ENCODE data around the gene GCGR.

GCGR gene

DNA sequence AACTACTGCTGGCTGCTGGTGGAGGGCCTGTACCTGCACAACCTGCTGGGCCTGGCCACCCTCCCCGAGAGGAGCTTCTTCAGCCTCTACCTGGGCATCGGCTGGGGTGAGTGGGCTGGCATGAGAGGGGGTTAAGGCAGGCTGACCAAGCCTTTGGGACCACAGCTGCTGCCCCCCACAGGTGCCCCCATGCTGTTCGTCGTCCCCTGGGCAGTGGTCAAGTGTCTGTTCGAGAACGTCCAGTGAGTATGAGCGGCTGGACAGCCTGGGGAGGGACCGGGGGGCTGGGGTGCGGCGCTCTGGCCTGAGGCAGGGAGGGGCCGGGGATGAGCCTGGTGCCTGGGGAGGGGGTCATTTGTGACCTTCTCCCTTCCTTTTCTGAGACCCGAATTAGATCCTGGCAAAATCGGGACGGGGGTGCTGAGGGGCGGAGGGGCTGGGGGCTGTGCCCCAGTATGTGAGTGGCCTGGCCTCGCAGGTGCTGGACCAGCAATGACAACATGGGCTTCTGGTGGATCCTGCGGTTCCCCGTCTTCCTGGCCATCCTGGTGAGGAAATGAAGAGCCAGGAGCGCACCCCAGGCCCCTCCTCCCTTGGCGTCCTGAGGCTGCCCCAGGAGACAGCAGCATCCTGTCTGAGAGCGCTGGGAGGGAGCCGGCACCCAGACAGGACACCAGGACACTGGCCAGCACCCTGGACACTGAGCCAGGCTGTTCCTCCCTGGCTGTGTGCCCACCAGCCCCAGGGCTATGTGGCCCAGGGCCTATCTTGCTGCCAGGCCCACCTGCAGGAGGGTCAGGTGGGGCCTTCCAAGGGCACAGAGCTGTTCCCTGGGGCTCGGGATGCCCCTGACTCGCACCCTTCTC, 8.0 kb downstream of the GCGR start:
- DNase-seq (ENCODE audit: low spot score): no peak

DNA sequence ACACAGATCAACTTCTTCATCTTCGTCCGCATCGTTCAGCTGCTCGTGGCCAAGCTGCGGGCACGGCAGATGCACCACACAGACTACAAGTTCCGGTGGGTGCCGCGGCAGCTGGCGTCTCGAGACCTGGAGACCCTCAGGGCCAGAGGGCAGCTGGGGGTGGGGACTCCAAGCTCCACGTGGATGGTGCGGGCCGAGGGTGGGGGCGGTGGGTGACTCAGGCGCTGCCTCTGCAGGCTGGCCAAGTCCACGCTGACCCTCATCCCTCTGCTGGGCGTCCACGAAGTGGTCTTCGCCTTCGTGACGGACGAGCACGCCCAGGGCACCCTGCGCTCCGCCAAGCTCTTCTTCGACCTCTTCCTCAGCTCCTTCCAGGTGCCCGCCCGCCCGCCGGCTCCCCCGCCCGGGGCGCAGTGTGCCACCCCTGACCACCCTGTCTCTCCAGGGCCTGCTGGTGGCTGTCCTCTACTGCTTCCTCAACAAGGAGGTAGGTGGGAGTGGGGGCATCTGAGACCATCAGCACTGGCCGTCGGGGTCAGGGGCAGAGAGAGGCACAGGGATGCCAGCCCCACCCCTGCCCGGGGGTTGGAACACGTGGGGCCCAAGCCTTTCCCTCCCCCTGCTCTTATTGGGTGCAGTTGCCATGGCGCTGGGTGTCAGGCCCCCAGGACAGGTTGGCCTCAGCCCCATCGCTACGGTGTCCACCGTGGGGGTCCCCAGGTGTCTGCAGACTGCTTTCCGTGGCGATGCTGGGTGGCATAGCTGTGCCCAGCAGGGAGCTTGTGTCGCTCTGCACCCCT, 8.8 kb downstream of the GCGR start:
- no peak for DNase-seq (ENCODE audit: low spot score)

DNA sequence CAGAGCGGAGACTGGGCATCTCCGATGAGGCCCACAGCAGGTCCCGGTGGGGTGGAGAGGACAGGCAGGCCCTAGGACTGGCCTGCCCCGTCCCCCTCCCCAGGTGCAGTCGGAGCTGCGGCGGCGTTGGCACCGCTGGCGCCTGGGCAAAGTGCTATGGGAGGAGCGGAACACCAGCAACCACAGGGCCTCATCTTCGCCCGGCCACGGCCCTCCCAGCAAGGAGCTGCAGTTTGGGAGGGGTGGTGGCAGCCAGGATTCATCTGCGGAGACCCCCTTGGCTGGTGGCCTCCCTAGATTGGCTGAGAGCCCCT, 9.4 kb downstream of the GCGR start:
- DNase-seq (ENCODE audit: low spot score): no peak

DNA sequence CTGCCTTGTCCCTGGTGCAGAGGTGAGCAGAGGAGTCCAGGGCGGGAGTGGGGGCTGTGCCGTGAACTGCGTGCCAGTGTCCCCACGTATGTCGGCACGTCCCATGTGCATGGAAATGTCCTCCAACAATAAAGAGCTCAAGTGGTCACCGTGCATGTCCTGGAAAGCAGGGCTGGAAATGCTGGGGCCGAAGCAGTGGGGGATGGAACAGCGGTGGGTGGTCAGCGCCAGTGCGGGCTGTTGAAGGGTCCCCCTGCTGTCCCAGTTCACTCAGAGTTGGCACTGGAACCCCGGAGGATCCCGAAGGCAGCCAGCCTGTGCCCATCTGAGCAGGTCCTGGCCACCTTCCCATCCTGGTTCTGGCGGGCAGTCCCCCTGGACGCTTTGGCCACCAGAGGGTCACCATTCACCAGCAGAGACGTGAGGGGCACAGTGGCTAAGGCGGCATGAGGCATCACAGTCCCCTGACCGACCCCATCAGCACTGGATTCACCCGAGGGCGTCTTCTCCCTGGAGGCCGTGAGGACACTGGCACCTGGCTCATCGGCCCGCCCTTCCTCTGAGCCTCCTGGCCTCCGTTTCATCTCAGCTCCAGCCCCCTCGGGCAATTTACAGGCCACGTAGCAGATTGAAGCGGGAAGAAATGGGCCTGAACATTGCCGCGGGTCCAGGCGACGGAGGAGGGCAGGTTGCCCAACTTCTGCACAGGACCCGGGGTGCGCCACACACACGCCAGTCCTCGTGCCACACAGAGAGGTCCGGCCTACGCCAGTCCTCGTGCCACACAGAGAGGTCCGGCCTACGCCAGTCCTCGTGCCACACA, 10.1 kb downstream of the GCGR start:
- no peak for DNase-seq (ENCODE audit: low spot score)

DNA sequence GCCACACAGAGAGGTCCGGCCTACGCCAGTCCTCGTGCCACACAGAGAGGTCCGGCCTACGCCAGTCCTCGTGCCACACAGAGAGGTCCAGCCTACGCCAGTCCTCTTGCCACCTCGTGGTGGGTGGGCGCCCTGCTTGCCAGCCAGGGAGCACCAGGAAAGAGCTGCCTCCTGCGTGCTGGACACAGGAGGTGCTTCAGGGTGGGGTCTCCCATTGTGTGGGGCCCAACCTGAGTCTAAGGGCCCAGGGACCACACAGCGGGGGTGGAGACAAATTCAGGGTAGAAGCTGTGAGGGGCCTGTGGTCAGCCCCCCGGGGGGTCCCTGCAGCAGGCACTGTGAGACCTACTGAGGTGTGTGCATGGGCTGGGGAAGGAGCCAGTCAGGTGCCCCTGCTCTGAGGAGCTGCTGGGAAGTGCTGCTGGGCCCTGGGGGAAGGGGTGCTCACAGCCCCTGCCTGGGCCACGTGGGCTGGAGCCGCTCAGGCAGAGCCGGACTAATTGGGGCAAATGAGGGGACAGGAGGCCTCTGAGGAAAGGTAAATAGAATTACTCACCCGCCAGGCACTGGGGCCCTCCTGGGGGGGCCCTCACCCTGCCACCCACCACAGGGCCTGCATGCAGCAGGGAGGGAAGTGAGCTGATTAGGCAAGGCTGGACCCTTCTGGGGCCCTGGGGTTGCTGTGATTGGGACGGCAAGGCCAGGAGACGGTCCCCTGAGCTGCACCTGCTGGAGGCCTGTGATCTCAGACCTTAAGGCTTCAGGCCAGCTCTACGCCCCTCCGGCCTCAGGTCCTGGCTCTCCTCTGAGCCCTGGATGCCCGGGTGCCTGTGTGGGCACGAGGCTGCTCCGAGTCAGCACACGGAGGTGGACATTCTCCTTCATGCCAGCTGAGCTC, 11.0 kb downstream of the GCGR start:
- no peak for DNase-seq (ENCODE audit: low spot score)

DNA sequence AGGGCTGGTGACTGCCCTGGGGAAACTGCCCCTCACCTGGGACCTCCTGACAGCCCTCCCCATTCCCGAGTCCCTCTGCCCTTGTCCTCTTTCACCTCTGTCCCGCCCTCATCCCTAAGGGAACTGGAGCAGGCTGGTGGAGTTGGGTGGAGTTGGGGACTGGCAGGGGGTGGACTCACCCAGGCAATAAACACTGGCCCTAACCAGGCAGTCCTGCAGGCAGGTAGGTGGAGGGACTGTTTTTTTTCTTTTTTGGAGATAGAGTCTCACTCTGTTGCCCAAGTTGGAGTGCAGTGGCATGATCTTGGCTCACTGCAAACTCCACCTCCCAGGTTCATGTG, 11.7 kb downstream of the GCGR start:
- DNase-seq (ENCODE audit: low spot score): no peak

DNA sequence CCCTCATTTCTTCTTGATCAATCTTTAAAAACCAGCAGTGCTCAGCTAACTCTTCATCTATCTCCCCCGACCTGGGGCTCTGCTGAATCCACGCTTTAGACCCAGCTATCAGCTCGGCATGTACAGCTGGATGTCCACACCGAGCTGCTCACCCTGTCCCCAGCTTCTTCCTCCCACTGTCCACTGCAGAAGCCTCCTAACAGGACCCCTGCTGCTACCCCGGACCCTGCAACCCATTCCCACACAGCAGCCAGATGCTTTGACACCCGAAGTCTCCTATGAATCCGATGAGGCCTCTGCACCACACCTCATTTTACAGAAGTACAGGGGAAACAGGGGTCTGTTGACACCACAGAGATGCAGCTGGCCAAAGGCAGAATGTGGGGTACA, 13.8 kb downstream of the GCGR start:
- no peak for DNase-seq (ENCODE audit: low spot score)

DNA sequence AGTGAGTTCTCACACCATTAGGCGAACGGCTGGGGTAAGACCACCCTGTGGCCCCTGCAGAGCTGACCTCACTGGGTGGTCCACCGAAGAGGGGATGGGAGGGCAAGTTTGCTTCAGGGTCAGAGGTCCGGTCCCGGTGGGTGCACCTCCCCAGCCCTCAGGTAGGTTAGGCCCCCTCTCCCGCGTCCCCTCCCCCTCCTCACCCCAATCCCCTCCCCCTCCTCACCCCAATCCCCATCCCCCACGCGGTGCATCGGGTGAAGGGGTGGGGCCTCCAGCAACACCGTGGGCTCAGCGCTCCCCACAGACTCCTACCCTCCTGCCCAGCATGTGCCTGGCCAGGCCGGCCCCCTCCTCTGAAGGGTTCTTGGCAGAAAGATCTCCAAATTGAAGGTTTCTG, 15.8 kb downstream of the GCGR start:
- DNase-seq (ENCODE audit: low spot score): no peak

DNA sequence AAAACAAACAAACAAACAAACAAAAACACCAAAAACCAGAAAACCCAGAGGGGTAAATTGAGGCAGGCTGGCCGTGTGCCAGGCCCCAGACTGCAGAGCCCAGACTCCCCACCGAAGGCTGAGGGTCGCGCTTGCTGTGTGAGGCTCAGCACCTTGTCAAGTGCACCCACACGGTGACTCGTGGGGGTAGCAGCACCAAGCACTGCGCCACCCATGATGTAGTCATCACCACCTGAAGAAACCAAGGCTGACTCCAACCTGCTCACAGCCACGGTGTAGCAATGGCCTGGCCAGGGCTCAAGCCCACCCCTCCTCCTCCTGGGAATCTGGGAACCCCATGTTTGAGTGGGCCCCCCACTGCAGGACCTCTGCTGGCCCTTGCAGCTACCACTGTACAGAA, 17.2 kb downstream of the GCGR start:
- no peak for DNase-seq (ENCODE audit: low spot score)

DNA sequence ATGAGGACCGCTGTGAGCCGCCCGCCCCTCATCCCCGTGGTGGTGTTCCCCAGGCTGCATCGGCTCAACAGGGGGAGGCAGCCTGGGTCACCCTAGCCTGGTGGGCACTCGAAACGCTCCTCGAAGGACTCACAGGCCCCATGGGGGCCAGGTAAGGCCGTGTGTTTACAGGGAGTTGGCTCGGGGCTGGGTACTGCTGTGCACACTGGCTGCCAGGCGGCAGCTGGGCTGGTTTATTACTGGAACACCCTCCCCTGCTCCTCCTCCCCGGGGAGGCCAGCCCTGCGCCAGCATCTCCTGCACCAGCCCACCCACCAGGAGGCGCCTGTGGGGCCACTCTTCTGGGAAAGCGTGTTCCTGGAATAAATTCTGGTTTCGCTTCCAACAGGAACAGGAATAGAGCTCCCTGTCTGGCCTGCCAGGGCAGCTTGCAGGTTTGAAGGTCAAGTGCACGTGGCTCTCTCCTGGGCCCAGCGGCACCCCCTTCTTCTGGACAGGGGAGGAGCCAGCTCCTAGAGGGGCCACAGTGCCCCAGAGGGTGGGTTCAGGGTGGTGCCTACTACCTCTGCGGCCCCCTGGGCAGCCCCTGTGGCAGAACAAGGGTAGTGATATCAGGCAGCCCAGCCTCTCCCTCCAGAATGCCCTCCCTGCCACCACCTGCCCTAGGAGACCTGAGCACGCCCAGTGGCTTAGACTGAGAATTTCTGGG, 17.8 kb downstream of the GCGR start:
- no peak for DNase-seq (ENCODE audit: low spot score)

DNA sequence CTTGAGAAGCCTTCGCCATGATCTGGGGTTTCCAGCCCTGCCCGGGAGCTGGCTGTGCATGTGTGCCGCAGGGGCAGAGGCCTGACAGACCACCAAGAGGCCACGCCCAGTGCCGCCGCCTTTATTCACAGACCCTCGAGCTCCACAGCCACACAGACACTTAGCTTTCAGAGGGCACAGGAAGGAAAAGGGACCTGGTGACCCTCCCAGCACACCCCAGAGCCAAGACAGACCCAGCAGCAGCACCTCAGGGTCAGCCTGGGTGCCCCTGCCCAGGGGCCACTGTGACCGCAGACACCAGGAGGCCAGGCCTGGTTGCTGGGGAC, 18.3 kb downstream of the GCGR start:
- DNase-seq (ENCODE audit: low spot score): no peak

DNA sequence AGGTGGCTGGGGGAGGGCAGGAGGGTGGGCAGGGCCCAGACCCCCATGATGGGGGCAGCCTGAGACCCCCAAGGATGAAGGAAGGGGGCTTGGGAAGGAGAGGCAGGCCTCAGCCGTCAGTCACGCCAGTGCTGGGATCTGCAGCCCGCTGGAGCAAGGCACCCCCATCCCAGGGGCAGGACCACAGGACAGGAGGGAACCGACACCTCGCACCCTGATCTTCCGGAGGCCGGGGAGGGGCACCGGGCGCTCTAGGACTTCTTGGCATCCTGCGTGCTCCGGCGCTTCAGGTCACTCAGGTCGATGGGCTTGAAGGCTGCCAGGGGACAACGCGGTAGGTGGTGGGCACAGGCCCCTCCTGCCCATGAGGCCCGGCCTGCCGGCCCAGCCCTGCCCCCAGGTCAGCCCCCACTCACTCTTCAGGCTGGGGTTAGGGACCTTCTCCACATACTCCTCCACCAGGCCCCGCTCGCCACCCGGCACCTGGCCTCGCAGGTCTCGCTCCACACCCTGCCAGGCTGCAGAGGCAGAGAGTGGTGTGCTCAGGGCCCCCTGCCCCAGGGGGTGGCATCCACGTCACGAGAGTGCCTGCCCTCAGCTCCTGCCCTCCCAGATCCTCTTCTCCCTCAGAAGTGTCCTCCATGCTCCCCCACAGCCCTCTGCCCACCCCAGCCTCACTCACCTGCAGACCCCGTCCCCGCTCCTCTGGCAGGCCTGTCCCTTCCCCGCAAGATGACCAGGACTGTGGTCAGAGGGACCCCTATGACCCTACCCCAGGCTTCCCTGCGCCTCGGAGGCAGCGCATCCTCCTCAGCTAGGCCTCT, 19.3 kb downstream of the GCGR start:
- DNase-seq (ENCODE audit: low spot score): no peak

DNA sequence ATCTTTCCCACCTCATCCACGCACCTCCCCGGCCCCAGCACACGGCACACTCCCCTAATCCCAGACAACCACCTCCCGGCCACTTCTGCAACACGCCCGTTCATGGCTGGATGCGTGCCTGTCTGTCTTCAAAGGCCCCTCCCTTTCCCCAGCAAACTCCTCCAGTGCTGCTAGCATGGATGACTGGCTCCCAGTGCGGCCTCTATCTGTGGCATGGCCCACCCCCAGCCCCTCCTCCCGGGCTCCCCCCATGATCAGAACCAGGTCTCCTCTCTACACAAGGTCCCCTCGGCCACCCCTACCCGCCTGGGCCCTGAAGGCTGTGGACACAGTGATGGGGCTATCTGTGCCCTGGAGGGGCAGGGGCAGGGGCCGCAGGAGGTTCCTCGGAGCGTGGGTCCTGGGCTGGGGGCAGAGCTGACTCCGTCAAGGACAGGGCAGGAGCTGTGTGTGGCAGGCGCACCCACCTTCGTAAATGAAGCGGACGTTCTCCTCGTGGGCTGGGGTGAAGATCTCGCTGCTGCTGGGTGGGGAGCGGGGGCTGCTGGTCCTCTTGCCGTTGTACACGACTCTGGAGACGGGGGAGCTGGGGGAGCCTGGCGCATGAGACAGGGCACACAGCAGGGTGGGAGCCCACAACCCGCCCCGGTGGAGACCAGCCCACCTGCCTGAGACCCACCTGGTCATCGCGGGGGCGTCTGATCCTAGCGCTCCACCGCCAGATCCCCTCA, 20.0 kb downstream of the GCGR start:
- DNase-seq (ENCODE audit: low spot score): no peak

DNA sequence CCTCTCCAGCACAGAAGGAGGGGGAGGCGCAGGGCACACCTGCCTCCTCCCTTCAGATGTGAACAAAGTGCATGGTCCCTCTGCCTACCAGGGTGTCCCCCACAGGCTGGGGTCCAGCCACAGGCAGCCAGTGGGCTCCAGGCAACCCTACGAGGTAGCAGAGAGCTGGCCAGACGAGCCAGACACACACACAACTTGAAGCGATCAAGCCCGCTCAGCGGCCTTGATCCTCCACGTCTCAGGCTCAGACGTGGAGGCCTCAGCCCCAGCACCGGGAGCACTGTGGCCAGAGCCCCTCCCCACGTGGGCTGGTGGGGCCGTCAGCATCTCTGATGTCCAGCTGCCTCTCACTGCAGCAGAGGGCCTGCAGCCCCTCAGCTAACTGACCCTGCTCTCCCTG, 20.6 kb downstream of the GCGR start:
- no peak for DNase-seq (ENCODE audit: low spot score)

DNA sequence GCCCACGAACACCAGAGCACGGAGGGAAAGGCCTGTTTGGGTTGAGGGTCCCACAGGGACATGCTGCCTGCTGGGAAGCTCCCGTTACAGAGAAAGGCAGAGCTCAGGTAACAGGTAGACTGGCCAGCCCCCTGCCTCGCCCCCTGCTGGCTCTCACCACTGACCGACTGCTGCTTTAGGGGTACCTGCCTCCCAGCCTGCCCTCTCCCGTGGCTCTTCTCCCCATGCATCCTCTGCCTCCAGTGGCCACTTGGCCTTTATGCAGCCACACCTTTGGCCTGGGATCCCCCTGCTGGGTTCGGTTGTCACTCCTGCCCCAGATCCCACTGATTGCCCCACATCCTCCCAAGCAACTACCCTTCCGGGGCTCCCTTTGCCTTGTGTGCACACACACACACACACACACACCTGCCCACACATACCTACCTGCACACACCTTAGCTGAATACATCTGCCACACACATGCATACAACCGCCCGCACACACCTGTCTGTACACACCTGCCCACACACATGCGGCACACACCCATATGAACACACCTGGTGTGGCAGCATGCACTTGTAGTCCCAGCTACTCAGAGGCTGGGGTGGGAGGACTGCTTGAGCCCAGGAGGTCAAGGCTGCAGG, 22.0 kb downstream of the GCGR start:
- no peak for DNase-seq (ENCODE audit: low spot score)

DNA sequence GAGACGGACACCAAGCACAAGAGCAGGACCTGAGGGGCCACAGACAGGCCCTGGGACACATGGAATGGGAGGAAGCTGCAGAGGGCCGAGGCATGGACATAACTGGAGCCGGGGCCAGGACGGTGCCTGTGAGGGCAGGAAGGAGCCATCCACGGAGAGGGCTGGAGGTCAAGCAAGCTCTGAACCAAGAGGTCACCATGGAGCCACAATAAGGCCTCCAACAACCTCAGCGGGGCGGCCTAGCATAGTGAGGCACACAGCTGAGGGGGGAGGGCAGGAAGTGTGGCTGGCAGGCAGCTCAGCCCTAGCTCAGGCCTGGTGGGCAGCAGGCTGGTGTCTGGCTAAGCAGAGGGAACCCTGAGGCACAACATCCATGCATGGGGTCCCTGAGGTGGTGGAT, 24.7 kb downstream of the GCGR start:
- DNase-seq (ENCODE audit: low spot score): no peak

DNA sequence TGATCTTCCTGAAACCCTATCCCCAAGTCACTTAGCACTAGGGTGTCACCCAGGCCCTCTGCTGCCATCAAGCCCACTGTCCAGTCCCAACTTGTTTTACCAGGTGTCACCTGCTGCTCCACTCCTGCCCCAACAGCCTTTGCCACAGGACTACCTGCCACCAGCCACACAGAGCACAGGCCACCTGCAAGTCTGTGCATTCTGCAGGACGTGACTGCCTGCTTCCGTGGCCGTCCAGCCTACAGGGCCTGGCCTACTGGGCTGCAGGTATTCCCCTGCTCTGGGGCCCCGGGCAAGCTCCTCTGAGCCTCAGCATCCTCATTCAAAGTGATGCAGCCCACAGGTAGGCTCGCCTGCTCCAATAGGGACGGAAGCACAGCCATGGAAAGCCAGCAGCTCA, 25.9 kb downstream of the GCGR start:
- DNase-seq (ENCODE audit: low spot score): no peak

DNA sequence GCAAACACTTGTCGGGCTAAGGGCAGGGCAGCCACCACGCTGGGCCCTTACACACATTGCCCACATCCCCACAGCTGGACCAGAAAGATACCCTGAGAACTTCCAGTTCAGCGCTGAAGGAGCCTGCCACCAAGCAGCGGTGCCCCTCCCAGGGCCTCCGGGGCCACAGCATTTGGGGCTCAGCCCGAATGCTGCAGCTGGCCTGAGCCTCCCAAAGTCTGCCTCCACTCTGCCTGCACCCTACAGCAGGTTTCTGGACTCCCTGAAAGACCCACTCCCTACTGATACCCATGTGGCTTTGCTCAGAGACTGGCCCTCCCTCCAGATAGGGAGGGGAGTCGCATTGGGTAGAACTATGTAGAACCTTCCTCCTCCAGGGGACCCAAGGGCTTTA, 27.6 kb downstream of the GCGR start:
- DNase-seq (ENCODE audit: low spot score): no peak

DNA sequence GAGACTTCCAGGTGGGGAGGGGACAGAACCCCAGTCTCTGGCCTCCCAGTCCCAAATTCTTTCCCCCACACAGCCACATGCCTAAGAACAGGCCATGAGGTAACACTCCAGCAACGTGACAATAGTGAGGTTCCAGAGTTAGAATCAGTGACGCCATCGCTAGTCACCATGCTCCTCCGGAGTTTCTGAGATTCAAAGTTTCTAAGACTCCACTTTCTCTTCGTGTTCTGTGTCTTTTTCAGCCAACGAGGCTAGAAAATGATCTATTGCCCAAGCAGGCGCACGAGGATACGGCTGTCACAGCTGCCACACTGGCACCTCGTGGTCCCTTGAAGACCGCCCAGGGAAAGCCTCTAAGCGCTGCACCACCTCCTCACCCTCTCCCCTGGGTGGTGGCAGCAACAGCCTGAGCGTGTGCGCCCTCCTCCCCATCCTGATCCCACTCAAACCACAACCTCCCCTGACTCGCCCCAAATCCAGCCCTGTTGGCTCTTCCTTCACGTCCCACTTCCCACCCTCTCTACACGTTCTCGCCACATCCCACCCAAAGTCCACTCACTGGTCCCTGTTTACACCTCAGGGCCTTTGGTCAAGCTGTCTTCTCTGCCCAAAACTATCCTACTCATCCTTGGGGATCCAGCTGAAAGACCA, 28.1 kb downstream of the GCGR start:
- no peak for DNase-seq (ENCODE audit: low spot score)

All from pons (tissue), 1 donor.